Activated CD4-positive, alpha-beta T cell treated with anti-CD3 and anti-CD28 coated beads for 36 hours (primary cell): Measurements from ENCODE around the gene ZC3H12A. TPM values are rescaled to one million over a fixed set of nuclear protein-coding genes. Genes with fewer than 3 reads are reported as not detected.
A peak's percentile ranks its signal among the peaks of the same experiment; 100 is the strongest.

Experiments used
- ATAC-seq: fragments of 200-7000 bp; cut with Tn5 transposase; one replicate; pipeline ENCODE4 v1.10.0; 2021; ENCODE audit warnings: mild to moderate bottlenecking, moderate library complexity
- CTCF ChIA-PET: fragments of 350-600 bp; sonication (Branson Sonifier 250); formaldehyde crosslinking; loops from one replicate; lab custom pipeline; 2021; ENCODE audit warnings: antibody characterized with exemption; lab: Charles Lee
- POLR2A ChIA-PET: fragments of 350-600 bp; sonication (Branson Sonifier 250); formaldehyde crosslinking; loops from one replicate; lab custom pipeline; 2021; ENCODE audit warnings: antibody characterized with exemption, inconsistent platforms; lab: Charles Lee
- DNase-seq: peaks from one replicate; pipeline ENCODE4 v3.0.0-alpha.2; 2020
- H3K27ac Mint-ChIP-seq: one replicate; pipeline ENCODE4 v1.8.0; 2021; ENCODE audit warnings: mixed read lengths
- H3K27me3 Mint-ChIP-seq: one replicate; pipeline ENCODE4 v1.8.0; 2021; ENCODE audit warnings: mixed read lengths
- H3K36me3 Mint-ChIP-seq: one replicate; pipeline ENCODE4 v1.8.0; 2021; ENCODE audit warnings: low read depth, mixed read lengths
- H3K4me1 Mint-ChIP-seq: one replicate; pipeline ENCODE4 v1.8.0; 2021; ENCODE audit warnings: mixed read lengths
- H3K4me3 Mint-ChIP-seq: one replicate; pipeline ENCODE4 v1.8.0; 2021; ENCODE audit warnings: mild to moderate bottlenecking, moderate library complexity, mixed read lengths
- H3K9me3 Mint-ChIP-seq: one replicate; pipeline ENCODE4 v1.8.0; 2021; ENCODE audit warnings: low read depth, mixed read lengths
- intact Hi-C, 2 experiments: fragments of 100-400 bp; cut with DNase I in 1 of 2; cut with micrococcal nuclease in 1 of 2; formaldehyde crosslinking; loops; one replicate each; pipeline versions ENCODE4 v1.14.2 to v1.15.1; 2022 to 2024; cut with DNase I, micrococcal nuclease
- total RNA-seq, 2 experiments: library from RNA; stranded (reverse); gene quantifications; one replicate each; pipeline ENCODE4 v1.2.3, GENCODE V29; 2021

ZC3H12A gene
- total RNA-seq, 2 experiments from 2014 or later: 29.7 to 31.2 TPM

- intact Hi-C loops: loop anchor here (10.0 kb wide), 2 partner anchors 104 to 864 kb away; no protein-coding TSS in a partner anchor
- Mint-ChIP-seq H3K27me3 (peaks cover 5% of the 10 kb centered on the region), H3K9me3 (no peaks in the 10 kb centered on the region), H3K36me3 (no peaks in the 10 kb centered on the region), H3K27ac (no peak overlapping the region), H3K4me1 (no peaks in the 10 kb centered on the region), H3K4me3 (no peak overlapping the region)
- ATAC-seq (no peak), DNase-seq (no peak)
- POLR2A ChIA-PET: no interaction called here
- CTCF ChIA-PET: interaction anchor here (0.7 to 0.8 kb wide), 2 partner anchors 16 to 127 kb away, joined by 3 read pairs; no protein-coding TSS in a partner anchor
Observed at GRCh38 chr1:37438869-37439343, 35.5 kb upstream of the ZC3H12A start.

- peaks cover 5% of the 10 kb centered on the region for H3K27me3 Mint-ChIP-seq
- H3K27ac Mint-ChIP-seq: no peak overlapping the region
- no peak overlapping the region for H3K4me3 Mint-ChIP-seq
- CTCF ChIA-PET: interaction anchor here (0.7 to 0.8 kb wide), 2 partner anchors 15 to 128 kb away, joined by 3 read pairs; no protein-coding TSS in a partner anchor
- DNase-seq: no peak
- intact Hi-C loops: loop anchor here (10.0 kb wide), 2 partner anchors 105 to 865 kb away; no protein-coding TSS in a partner anchor
- no peaks in the 10 kb centered on the region for H3K9me3 Mint-ChIP-seq
- H3K36me3 Mint-ChIP-seq: no peaks in the 10 kb centered on the region
- no peak for ATAC-seq
- POLR2A ChIA-PET: no interaction called here
- no peaks in the 10 kb centered on the region for H3K4me1 Mint-ChIP-seq
Observed at GRCh38 chr1:37439349-37439995, 34.9 kb upstream of the ZC3H12A start.

- CTCF ChIA-PET: no interaction called here
- intact Hi-C loops: no loop called here
Observed at GRCh38 chr1:37441490-37441889, 32.9 kb upstream of the ZC3H12A start.

GRCh38 chr1:37442139-37442538 lies 32.2 kb upstream of the ZC3H12A start:
- CTCF ChIA-PET: no interaction called here
- no peaks in the 10 kb centered on the region for H3K4me1 Mint-ChIP-seq
- intact Hi-C loops: no loop called here
- H3K27ac Mint-ChIP-seq: no peak overlapping the region
- H3K4me3 Mint-ChIP-seq: no peak overlapping the region
- H3K9me3 Mint-ChIP-seq: no peaks in the 10 kb centered on the region
- ATAC-seq: no peak
- no peak for DNase-seq
- POLR2A ChIA-PET: no interaction called here
- no peaks in the 10 kb centered on the region for H3K36me3 Mint-ChIP-seq
- peaks cover 12% of the 10 kb centered on the region for H3K27me3 Mint-ChIP-seq

More at GRCh38 chr1:37441490-37441889, 32.9 kb upstream of the ZC3H12A start:
- Mint-ChIP-seq H3K27me3 (peaks cover 7% of the 10 kb centered on the region), H3K27ac (no peak overlapping the region), H3K36me3 (no peaks in the 10 kb centered on the region), H3K9me3 (no peaks in the 10 kb centered on the region), H3K4me3 (no peak overlapping the region), H3K4me1 (no peaks in the 10 kb centered on the region)
- no peak for DNase-seq
- POLR2A ChIA-PET: interaction anchor here (0.6 kb wide), 1 partner anchor 52 kb away, joined by 3 read pairs; no protein-coding TSS in a partner anchor
- ATAC-seq: no peak

GRCh38 chr1:37442644-37443043 lies 31.7 kb upstream of the ZC3H12A start:
- H3K27ac Mint-ChIP-seq: no peak overlapping the region
- H3K36me3 Mint-ChIP-seq: no peaks in the 10 kb centered on the region
- H3K4me1 Mint-ChIP-seq: no peaks in the 10 kb centered on the region
- no peaks in the 10 kb centered on the region for H3K9me3 Mint-ChIP-seq
- ATAC-seq (no peak), DNase-seq (no peak)
- intact Hi-C loops: no loop called here
- peaks cover 12% of the 10 kb centered on the region for H3K27me3 Mint-ChIP-seq
- ChIA-PET CTCF (no interaction called here), POLR2A (no interaction called here)
- H3K4me3 Mint-ChIP-seq: no peak overlapping the region

- H3K9me3 Mint-ChIP-seq: no peaks in the 10 kb centered on the region
- ATAC-seq (no peak), DNase-seq (no peak)
- no peak overlapping the region for H3K27ac Mint-ChIP-seq
- H3K36me3 Mint-ChIP-seq: no peaks in the 10 kb centered on the region
- ChIA-PET CTCF (no interaction called here), POLR2A (no interaction called here)
- peaks cover 8% of the 10 kb centered on the region for H3K4me1 Mint-ChIP-seq
- no peak overlapping the region for H3K4me3 Mint-ChIP-seq
- intact Hi-C loops: no loop called here
- H3K27me3 Mint-ChIP-seq: peaks cover 12% of the 10 kb centered on the region
Observed at GRCh38 chr1:37446874-37447273, 27.5 kb upstream of the ZC3H12A start.

GRCh38 chr1:37448185-37448584 lies 26.2 kb upstream of the ZC3H12A start:
- Mint-ChIP-seq H3K9me3 (no peaks in the 10 kb centered on the region), H3K36me3 (no peaks in the 10 kb centered on the region), H3K27me3 (peaks cover 7% of the 10 kb centered on the region), H3K4me3 (no peak overlapping the region), H3K27ac (no peak overlapping the region), H3K4me1 (peaks cover 8% of the 10 kb centered on the region)
- no peak for DNase-seq
- POLR2A ChIA-PET: interaction anchor here (0.5 kb wide), 1 partner anchor 282 kb away, joined by 3 read pairs; no protein-coding TSS in a partner anchor
- intact Hi-C loops: no loop called here
- CTCF ChIA-PET: interaction anchor here (13.7 kb wide), 1 partner anchor 38 kb away, joined by 194 read pairs; no protein-coding TSS in a partner anchor
- no peak for ATAC-seq

GRCh38 chr1:37448691-37449417 lies 25.5 kb upstream of the ZC3H12A start:
- POLR2A ChIA-PET: interaction anchor here (0.5 kb wide), 1 partner anchor 281 kb away, joined by 3 read pairs; no protein-coding TSS in a partner anchor

GRCh38 chr1:37449936-37450335 lies 24.4 kb upstream of the ZC3H12A start:
- DNase-seq: peak; percentile 66
- intact Hi-C loops: no loop called here
- H3K27me3 Mint-ChIP-seq: peaks cover 7% of the 10 kb centered on the region
- no peak overlapping the region for H3K27ac Mint-ChIP-seq
- ChIA-PET POLR2A (interaction anchor here (1.1 kb wide), 1 partner anchor 27 kb away, joined by 5 read pairs; no protein-coding TSS in a partner anchor), CTCF (interaction anchor here (0.6 to 13.7 kb wide), 6 partner anchors 16 to 183 kb away, joined by 3 to 194 read pairs (median 5); partner anchors contain the start of gene MEAF6)
- peaks cover 12% of the 10 kb centered on the region for H3K4me1 Mint-ChIP-seq
- peak; percentile 68 for ATAC-seq
- H3K9me3 Mint-ChIP-seq: no peaks in the 10 kb centered on the region
- no peak overlapping the region for H3K4me3 Mint-ChIP-seq
- H3K36me3 Mint-ChIP-seq: no peaks in the 10 kb centered on the region

More at GRCh38 chr1:37448691-37449417, 25.5 kb upstream of the ZC3H12A start:
- CTCF ChIA-PET: interaction anchor here (0.6 to 13.7 kb wide), 5 partner anchors 14 to 234 kb away, joined by 3 to 194 read pairs (median 6); no protein-coding TSS in a partner anchor
- peaks cover 7% of the 10 kb centered on the region for H3K27me3 Mint-ChIP-seq
- H3K9me3 Mint-ChIP-seq: no peaks in the 10 kb centered on the region
- intact Hi-C loops: no loop called here
- H3K27ac Mint-ChIP-seq: no peak overlapping the region
- peaks cover 8% of the 10 kb centered on the region for H3K4me1 Mint-ChIP-seq
- no peak for DNase-seq
- H3K36me3 Mint-ChIP-seq: no peaks in the 10 kb centered on the region
- no peak for ATAC-seq
- H3K4me3 Mint-ChIP-seq: no peak overlapping the region

- no peak overlapping the region for H3K4me3 Mint-ChIP-seq
- H3K4me1 Mint-ChIP-seq: peaks cover 14% of the 10 kb centered on the region
- H3K36me3 Mint-ChIP-seq: no peaks in the 10 kb centered on the region
- no peak overlapping the region for H3K27ac Mint-ChIP-seq
- ATAC-seq: no peak
- ChIA-PET POLR2A (no interaction called here), CTCF (interaction anchor here (3.6 to 13.7 kb wide), 2 partner anchors 34 to 229 kb away, joined by 15 to 194 read pairs; no protein-coding TSS in a partner anchor)
- no peak for DNase-seq
- intact Hi-C loops: no loop called here
- no peaks in the 10 kb centered on the region for H3K9me3 Mint-ChIP-seq
- H3K27me3 Mint-ChIP-seq: no peaks in the 10 kb centered on the region
Observed at GRCh38 chr1:37452416-37452815, 22.0 kb upstream of the ZC3H12A start.

- H3K36me3 Mint-ChIP-seq: no peaks in the 10 kb centered on the region
- intact Hi-C loops: loop anchor here (1.0 to 2.0 kb wide), 3 partner anchors 19 to 229 kb away; no protein-coding TSS in a partner anchor
- H3K9me3 Mint-ChIP-seq: no peaks in the 10 kb centered on the region
- H3K27ac Mint-ChIP-seq: no peak overlapping the region
- H3K4me1 Mint-ChIP-seq: peaks cover 14% of the 10 kb centered on the region
- H3K4me3 Mint-ChIP-seq: no peak overlapping the region
- no peak for DNase-seq
- ATAC-seq: no peak
- ChIA-PET POLR2A (no interaction called here), CTCF (interaction anchor here (0.8 to 13.7 kb wide), 7 partner anchors 19 to 228 kb away, joined by 3 to 194 read pairs (median 7); partner anchors contain the start of gene ZC3H12A)
- no peaks in the 10 kb centered on the region for H3K27me3 Mint-ChIP-seq
Observed at GRCh38 chr1:37453647-37454046, 20.7 kb upstream of the ZC3H12A start.
